GM18505 (cell line): Measurements from ENCODE around the gene FOXL2NB.
A peak's percentile ranks its signal among the peaks of the same experiment; 100 is the strongest.

Source experiments
- ATAC-seq: cut with Tn5 transposase; IDR thresholded peaks from one replicate; pipeline ENCODE4 v1.9.1; 2021; ENCODE audit not compliant: unreplicated experiment
- POLR2A ChIP-seq: IDR thresholded peaks from 4 replicates; pipeline ENCODE4 v1.6.1; 2011; ENCODE audit warnings: borderline replicate concordance; ENCODE audit not compliant: insufficient read depth, insufficient read length; ENCODE audit errors: extremely low read depth

Gene FOXL2NB

DNA sequence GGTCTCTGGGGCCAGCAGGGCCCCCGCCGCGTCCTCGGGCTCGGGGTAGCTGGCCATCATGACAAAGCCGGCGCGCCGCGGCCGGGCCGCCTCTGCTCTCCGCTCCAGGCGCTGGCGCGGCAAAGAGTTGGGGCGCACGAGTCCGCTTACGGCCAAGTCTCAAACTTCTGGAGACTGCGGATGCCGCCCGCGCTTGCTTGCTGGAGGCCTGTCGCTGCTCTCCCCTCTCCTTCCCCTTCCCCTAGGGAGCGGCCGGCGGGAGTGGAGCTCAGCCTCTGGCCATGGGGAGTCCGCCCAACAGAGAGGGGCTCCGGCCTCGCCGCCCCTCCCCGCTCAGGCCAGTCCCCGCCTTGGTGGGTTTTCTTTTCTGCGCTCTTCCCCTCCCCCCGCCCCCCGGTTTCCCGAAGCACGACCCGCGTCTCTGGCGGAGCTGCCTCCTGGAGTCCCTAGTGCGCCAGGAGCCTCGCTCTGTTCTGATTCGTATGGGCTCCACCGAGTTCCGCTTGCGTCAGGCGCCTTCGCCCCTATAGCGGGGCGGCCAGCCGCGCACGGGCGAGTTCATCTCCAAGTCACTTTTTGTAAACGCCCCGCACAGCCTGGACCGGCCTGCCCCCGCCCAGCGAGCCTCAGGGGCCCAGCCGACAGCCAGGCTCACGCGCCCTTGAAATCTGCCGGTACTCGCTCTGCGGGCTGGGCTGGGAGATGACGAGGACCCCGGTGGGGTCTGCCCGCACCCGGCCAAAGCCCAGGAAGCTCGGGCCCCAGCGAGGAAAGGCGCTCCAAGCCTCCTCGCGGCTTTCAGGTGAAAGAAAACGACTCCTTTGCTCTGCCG lies at the start of gene FOXL2NB, which contains the start of gene FOXL2:
FOXL2NB (plus strand) TSS at position 555 of the 832 bp plus-strand sequence; CDS start at position 703, 148 bp downstream.
FOXL2 (minus strand) TSS at position 475 of the 832 bp plus-strand sequence; CDS start at position 60, 415 bp downstream.
- TF ChIP-seq POLR2A: no peak
- no peak for ATAC-seq

DNA sequence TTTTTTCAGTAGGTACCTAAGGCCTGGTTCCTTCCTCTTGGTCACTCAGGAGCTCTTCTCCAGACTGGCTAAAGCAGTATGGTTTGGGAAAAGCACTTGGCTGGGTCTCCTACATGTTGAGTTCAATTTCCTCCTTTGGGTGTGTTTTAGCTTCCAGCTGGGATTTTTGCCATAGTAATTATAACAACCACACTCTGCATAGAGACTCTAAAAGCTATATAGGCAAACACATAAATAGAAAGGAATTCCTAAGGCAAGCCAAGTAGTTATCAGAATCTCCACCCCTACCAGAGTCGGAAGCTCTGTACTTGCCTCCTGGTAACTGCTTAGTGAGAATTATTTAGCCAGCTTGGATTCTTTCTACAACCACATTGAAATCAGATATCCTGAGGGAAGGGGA lies 48.7 kb upstream of the FOXL2NB start:
- TF ChIP-seq POLR2A: no peak
- no peak for ATAC-seq

DNA sequence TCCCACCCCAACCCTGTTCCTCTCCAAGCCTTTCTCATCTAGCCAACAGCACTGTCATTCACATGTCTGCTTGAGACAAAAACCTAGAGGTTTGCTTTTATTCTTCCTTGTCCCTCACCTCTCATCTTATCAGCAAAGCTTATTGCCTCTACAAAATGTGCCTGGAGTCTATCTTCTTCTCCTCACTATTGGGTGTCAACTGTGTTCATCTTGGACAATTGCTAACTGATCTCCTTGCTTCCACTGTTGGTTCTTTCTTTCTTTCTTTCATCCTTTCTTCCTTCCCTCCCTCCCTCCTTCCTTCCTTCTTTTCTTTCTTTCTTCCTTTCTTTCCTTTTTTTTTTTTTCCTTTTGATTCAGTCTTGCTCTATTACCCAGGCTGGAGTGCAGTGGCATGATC lies 48.3 kb upstream of the FOXL2NB start:
- ATAC-seq: no peak
- no peak for TF ChIP-seq POLR2A

DNA sequence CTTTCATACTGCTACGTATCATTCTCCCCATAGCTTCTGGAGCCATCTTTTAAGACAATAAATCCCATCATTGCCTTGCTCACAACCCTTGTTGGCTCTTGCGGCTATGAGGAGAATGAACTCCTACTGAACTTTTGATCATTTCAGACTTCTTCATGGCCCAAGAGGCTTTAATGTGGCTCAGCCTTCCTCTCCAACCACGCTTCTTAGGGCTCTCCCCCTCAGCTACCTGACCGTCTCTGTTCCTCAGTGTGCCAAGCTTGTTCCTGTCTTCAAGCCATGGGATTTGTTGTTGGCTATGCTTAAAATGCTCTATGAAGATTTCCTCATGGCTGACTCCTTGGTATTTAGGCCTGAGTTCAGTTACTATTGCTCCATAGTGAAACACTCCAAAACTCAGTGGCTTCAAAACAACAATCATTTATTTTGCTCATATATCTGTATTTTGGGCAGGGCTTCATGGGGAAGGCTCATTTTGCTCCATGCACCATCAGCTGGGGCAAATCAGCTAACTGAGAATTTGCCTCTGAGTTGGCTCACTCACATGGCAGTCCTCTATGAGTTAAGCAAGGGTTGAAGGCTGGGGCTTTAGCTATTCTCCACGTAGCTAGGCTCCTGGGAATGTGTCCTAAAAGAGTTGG lies 47.5 kb upstream of the FOXL2NB start:
- no peak for ATAC-seq
- TF ChIP-seq POLR2A: no peak

DNA sequence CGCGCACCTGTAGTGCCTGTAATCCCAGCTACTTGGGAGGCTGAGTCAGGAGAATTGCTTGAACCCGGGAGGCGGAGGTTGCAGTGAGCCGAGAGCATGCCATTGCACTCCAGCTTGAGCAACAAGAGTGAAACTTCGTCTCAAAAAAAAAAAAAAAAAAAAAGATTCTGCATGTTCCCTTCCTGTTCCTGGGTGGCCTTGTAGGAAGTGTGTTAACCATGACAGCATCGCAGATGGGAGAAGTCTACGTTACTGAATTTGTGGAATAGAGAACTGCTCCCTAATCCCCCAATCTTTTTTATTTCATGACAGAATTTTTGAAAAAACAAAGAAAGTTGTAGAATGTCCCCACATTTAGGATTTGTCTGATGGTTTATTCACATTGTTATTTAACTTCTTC lies 45.5 kb upstream of the FOXL2NB start:
- no peak for TF ChIP-seq POLR2A
- ATAC-seq: no peak

DNA sequence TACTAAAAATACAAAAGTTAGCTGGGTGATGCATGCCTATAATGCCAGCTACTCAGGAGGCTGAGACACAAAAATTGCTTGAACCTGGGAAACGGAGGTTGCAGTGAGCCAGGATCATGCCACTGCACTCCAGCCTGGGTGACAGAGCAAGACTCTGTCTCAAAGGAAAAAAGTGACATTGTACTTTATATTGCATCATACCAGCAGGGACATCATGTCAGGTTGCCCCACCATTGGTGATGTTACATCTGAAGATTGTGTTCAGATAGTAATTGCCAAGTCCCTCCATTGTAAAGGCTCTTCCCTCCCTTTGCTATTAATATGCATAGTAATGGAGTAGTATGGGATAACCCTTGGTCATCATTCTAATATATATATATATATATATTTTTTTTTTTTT lies 44.8 kb upstream of the FOXL2NB start:
- ATAC-seq: no peak
- TF ChIP-seq POLR2A: no peak

DNA sequence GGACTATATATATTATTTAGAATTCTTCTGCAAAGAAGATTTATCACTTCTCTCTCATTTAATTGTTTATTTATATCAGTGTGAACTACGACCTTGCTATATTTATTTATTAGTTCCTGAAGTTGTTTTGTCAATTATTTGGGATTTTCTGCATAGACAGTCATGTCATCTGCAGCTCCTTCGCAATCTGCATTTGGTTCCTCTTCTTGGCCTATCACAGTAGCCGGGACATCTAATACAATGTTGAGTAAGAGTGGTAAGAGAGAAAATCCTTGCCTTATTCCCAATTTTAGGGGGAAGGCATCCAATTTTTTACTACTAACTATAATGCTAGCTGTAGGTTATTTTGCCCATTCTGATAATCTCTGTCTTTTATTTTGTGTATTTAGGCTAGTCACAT lies 39.5 kb upstream of the FOXL2NB start:
- no peak for ATAC-seq
- TF ChIP-seq POLR2A: no peak

DNA sequence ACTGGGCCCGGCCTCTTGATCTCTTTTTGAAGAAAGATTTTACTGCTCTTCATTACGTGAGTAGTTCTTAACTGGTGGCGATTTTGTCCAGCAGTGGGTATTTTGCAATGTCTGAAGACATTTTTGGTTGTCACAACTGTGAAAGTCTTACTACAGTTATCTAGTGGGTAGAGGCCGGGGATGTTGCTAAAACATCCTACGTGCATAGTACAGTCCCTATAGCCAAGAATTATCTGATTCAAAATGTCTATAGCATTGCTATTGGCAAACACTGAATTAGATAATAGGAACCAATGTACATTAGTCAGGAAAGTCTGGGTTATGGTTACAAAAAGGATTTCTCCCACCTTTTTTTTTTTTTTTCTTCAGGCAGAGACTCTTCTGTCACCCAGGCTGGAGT lies 38.2 kb upstream of the FOXL2NB start:
- no peak for TF ChIP-seq POLR2A
- no peak for ATAC-seq

DNA sequence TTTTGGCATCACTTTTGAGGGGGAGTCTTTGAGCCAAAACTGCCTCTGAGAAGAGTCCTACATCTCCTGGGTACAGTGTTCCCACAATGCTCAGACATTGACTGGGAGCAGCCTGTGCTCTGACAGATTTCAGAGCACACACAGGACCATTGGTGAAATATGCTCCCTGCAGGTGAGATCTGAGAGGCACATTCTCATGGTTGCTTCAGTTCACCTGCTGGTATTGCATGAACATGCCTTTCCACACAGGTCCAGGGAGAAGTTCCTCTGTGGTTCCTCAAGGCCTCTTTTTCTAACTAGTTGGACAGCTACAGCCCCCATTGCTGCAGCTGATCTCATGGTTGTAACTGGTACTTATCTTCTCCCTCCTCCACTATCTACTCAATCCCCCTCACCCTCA lies 37.1 kb upstream of the FOXL2NB start:
- no peak for TF ChIP-seq POLR2A
- ATAC-seq: no peak

DNA sequence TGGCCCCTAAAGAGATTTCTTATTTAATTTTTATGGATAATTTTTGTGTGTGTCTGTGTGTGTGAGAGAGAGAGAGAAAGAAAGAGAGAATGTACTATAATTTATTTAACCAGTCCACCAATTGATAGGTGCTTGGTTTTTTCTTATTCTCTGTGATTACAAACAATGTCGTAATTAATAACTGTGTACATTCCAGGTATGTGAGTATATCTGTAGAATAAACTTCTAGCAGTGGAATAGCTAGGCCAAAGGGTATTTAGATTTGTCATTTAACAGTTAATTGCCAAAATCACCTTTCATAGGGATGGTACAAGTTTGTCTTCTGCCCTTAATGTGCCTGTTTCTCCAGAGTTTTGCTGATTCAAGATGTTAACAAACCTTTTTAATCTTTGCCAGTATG lies 35.4 kb upstream of the FOXL2NB start:
- no peak for TF ChIP-seq POLR2A
- no peak for ATAC-seq

DNA sequence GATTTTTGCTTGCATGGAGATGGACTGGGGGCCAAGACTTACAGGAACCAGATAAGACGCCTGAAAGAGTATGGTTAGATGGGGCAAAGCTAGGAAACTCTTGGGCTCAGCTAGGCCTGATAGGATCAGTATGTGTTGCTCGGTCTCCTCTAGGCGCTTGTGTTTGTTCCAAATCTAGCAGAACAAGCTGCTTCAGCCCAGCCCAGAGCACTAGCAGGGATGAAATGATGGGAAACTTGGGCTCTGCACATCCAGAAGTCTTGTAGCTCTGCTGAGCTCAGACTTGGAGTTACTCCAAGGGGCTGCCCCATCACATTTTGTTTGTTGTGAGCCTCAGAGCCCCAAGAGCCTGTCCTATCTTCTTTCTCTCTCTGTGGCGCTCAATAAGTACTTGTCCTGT lies 34.8 kb upstream of the FOXL2NB start:
- ATAC-seq: no peak
- no peak for TF ChIP-seq POLR2A

DNA sequence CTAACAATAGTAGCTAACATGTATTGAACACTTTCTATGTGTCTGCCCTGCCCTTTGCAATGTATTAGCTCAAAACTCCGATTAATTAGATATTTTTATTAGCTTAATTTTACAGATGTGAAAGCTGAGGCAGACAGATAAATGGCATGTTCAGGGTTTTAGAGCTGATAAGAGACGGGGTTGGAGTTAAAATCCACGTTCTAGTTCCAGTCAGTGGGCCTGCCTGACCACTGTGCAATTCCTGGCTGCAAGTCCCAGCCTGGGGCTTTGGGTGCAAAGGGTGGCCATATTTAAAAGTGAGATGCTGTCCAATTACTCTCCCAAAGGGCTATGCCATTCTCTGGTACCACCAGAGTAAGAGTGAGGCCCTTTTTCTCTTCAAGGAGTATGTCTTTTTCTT lies 33.3 kb upstream of the FOXL2NB start:
- no peak for ATAC-seq
- no peak for TF ChIP-seq POLR2A

DNA sequence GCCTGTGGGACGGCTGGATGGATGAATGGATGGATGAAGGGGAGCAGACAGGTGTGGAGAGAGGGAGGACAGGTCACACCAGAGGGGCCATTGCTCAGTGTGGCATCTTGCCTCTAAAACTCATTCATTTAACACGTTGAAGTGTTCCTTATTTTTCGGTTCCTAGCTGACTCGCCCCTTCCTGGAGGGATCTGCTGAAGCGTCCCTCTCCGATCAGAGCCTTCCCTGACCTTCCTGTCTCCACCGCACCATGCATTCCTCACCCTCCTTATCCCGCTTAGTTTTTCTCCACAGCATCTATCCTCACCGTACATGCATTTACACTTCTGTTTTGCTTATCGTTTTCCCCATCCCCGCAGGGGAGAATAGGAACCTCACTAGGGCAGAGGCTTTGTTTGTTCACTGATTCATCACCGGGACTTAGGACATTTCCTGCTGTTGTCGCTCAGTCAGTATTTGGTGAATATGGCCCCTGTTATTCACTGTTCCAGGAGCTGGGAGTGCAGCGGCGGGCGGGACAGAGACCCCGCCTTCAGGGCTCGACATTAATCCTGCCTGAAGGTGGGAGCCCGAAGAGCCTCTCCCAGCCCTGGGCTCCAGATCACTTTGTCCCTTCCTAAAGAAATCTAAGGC lies 32.0 kb upstream of the FOXL2NB start:
- TF ChIP-seq POLR2A: no peak
- ATAC-seq: peak; percentile 4
